ENCODE results near the gene WSCD1.

The WSCD1 gene

DNA sequence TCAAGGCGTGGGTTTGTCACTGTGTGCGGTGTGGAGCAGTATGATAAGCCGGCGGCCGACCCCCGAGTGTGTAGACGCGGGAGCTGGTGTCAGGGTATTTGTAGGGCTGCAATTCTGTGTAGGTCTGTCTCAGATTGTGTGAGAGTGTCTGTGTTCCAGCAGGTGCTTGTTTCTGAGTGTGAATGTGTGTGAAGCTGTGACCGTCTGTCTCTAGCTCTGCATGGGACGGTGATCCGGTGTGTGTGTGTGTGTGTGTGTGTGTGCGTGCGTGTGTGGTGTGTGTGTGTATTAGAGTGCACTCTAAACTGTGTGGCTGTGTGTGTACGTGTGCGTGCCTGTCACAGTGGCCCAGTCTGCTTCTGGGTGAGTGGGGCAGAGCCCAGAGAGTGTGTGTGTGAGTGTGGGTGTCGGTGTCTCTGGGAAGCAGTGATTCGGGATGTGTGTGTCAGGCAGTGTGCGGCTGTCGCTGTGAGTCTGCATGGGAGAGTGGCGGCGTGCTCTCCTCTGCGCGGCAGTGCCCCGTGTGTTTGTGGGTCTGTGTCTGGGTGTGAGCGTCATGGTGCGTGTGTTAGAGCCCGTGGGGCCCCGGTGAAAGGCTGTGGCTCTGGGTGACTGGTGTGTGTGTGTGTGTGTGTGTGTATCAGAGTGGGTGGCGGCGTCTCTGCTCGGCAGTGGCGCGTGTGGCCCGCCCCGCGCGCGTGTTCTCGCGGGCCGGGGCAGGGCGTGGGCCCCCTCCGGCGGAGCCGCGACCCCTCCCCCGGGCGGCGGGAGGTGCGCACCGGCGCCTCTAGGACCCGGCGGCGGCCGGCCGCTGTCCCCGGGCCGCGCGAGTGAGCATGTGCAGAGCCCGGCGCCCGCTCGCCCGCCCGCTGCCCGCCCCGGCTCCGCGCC lies at the start of gene WSCD1:
Gene WSCD1, plus strand, starts transcription at position 841 of the 891 bp plus-strand sequence. CDS start 10,280 bp downstream, outside the sequence.
- DNase-seq (ENCODE audit: low read depth in 3 of 3, low spot score in 1 of 3), result no peak

- no peak for DNase-seq (ENCODE audit: low read depth in 3 of 3, low spot score in 1 of 3)
Observed at GRCh38 chr17:6021011-6021400, 49.2 kb upstream of the WSCD1 start.

GRCh38 chr17:6021627-6022026 lies 48.6 kb upstream of the WSCD1 start:
- DNase-seq (ENCODE audit: low read depth in 3 of 3, low spot score in 1 of 3), result no peak

- no peak for DNase-seq (ENCODE audit: low read depth in 3 of 3, low spot score in 1 of 3)
Observed at GRCh38 chr17:6023036-6023831, 46.9 kb upstream of the WSCD1 start.

DNA sequence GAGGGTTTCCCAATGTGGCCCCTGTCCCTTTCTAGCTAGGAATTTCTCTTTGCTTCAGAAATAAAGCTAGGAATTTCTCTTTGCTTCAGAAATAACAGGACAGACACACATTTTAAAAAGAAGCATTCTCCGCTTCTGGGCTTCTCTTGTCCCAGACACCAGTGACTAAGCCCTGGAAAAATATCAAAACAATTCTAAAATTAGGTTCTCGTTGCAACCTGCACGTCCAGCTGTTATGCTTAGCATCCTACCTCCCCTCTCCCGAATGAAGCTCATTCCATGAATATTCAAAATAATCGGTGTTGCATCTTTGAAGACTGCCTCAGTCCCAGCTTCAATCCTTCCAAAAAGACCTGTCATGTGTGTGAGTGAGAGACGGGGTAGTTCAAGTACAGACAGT lies 45.6 kb upstream of the WSCD1 start:
- DNase-seq (ENCODE audit: low read depth in 3 of 3, low spot score in 1 of 3), result no peak

GRCh38 chr17:6027342-6028024 lies 42.7 kb upstream of the WSCD1 start:
- no peak for DNase-seq (ENCODE audit: low read depth in 3 of 3, low spot score in 1 of 3)

DNA sequence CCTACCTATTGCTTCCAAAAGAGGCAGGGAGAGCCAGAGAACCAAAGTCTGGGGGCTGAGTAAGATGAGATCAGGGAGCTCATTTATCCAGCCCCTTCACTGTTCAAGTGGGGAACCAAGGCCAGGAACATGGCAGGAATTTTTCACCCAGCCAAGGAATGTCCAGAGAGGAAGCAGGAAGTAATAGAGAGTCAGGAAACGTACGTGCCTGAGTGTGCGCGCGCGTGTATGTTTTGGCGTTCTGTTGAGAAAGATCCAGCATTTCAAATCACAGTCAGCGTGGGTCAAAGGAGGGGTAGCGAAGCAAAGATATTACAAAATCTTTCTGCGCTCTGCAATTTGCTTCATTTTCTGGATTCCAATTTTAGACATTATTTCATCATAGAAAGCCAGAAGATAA lies 41.9 kb upstream of the WSCD1 start:
- DNase-seq (ENCODE audit: low read depth in 3 of 3, low spot score in 1 of 3), result no peak

GRCh38 chr17:6035801-6036394 lies 34.3 kb upstream of the WSCD1 start:
- no peak for DNase-seq (ENCODE audit: low read depth in 3 of 3, low spot score in 1 of 3)

DNA sequence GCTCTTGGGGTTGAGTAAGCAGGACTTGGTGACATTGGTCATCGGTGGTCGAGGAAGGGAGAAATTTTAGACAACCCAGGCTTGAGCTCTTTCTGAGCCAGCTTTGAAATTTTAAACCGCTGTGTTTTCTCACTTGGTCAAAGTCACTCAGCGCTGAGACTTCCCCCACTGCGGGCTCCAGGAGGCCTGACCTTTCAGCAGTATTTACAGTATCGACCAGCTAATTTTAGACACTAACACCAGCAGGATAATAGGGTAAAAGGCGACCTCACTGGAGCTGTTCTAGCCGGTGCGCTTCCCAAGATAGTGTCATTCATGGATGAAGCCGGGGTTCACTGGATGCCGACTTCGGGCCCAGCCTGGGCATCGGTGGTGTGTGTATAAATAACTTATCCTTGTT lies 29.7 kb upstream of the WSCD1 start:
- no peak for DNase-seq (ENCODE audit: low read depth in 3 of 3, low spot score in 1 of 3)

DNA sequence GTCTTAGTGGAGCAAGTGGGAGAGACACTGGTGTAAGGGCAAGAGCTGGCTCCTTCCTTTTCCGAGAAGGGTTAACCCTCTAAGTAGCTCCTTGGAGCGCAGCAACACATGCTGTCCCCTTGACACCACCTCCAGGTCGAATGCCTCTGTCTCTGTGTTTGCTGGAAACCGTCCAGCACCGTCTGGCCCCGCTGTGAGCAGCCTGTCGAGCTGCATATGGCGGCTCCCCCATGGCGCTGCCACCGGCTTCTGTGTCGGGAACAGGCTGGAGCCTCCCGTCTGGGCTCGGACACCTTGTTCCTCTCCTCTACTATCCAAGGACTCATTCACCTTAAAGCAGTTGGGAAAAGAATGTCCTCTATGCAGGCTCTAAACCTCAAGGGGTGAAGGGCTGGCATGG lies 28.9 kb upstream of the WSCD1 start:
- DNase-seq (ENCODE audit: low read depth in 3 of 3, low spot score in 1 of 3), result no peak

DNA sequence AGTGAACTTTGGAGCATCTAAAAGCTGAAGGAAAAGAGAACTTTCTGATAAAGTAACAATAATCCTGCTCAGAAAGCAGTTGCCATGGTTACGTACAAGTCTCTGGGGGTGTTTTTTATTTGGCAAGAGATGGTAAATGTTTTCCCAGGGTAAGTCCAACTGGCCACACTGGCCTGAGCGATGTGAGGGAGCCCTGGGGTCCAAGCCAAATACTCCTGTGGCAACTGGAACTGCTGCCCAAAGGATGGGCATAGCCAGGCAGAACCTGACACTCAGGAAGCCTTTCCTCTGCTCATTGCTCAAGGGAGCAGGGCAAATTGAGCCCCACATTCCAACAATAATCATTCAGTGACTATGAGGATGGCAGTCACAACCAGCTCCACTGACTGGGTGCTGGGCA lies 26.8 kb upstream of the WSCD1 start:
- no peak for DNase-seq (ENCODE audit: low read depth in 3 of 3, low spot score in 1 of 3)

GRCh38 chr17:6044261-6044660 lies 25.9 kb upstream of the WSCD1 start:
- DNase-seq (ENCODE audit: low read depth in 3 of 3, low spot score in 1 of 3), result no peak

DNA sequence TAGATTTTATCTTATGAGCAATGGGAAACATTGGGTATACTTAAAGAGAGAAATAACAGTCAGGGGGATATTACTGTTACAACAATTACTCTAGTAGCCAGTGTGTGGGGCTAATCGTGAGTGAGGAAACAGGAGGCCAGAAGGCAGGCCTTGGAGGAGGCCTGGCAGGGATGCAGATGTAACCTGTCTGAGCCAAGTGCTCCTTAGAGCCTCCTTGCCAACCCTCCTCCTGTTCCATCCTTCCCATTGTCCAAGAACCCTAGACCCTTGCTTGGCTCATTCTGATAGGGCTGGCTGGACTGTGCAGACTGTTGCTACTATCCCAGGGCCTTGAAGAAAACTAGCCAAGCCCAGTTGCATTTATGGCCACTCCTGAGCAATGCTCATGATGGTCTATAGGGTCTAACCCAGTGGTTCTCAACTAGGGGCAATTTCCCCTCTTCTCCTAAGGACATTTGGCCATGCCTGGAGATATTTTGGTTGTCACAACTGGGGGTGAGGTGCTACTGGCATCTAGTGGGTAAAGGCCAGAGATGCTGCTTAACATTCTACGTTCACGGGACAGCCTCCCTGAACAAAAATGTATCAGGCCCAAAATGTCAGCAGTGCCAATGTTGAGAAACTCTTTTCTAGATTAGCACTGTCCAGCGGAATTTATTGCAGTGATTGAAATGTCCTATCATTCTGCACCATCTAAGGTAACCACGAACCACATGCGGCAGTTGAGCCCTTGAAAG lies 24.4 kb upstream of the WSCD1 start:
- DNase-seq (ENCODE audit: low read depth in 3 of 3, low spot score in 1 of 3), result no peak

GRCh38 chr17:6046431-6046830 lies 23.7 kb upstream of the WSCD1 start:
- DNase-seq (ENCODE audit: low read depth in 3 of 3, low spot score in 1 of 3), result no peak

DNA sequence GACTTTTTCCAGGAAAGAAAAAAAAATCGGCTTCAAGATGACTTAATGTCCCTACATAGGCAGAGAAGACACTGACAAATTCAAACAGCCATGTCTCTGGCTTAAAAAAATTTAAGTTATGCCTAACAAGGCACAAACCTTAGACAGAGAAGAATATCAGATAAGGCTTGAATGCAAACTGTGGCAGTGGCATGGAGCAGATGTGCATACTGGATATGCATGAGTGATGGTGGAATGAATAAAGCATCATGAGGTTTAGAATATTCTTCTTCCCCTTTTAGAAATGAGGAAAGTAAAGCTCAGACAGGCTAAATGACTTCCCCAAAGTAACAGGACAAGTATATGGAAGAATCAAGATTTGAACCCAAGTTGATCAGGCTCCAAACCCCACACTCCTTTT lies 23.2 kb upstream of the WSCD1 start:
- DNase-seq (ENCODE audit: low read depth in 3 of 3, low spot score in 1 of 3), result no peak

- no peak for DNase-seq (ENCODE audit: low read depth in 3 of 3, low spot score in 1 of 3)
Observed at GRCh38 chr17:6047966-6048365, 22.2 kb upstream of the WSCD1 start.

GRCh38 chr17:6048486-6048885 lies 21.7 kb upstream of the WSCD1 start:
- no peak for DNase-seq (ENCODE audit: low read depth in 3 of 3, low spot score in 1 of 3)

- DNase-seq (ENCODE audit: low read depth in 3 of 3, low spot score in 1 of 3), result no peak
Observed at GRCh38 chr17:6052926-6053325, 17.3 kb upstream of the WSCD1 start.

GRCh38 chr17:6054372-6054771 lies 15.8 kb upstream of the WSCD1 start:
- no peak for DNase-seq (ENCODE audit: low read depth in 3 of 3, low spot score in 1 of 3)

DNA sequence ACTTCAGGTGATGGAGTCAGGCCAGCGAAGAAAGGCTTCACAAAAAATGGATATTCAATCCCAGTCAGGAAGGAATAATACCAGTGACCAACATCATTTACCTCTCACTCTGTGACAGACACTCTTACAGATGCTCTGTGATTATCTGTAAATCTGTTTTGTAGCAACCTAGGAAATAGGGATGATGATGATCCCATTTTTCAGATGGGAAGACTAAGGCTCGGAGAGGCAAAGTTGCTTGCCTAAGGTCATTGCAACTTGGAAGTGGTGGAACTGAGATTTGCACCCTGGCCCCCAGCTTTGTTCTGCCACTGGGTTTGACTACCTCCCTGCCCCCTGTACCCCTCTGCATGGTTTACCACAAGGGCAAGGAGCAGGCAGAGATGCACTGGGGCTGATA lies 14.1 kb upstream of the WSCD1 start:
- no peak for DNase-seq (ENCODE audit: low read depth in 3 of 3, low spot score in 1 of 3)

DNA sequence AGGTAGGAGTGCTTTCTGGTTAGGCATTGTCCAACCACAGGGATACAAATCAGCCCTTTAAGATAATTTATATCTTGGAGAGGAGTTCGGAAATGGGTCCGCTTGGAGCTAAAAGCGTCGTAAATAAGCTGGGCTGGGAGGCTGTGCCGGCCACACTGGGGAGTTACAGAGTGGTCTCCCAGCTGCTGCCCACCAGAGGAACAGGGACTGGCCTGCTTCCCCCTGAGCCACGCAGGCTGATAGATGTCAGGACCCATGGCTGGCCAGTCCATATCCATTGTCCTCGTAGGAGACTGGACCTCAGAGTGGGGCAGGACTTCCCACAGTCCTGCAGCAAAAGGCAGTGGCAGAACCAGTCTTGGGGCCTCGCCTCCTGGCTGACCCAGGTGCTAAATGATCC lies 12.6 kb upstream of the WSCD1 start:
- no peak for DNase-seq (ENCODE audit: low read depth in 3 of 3, low spot score in 1 of 3)
